Stimulated activated CD4-positive, alpha-beta T cell treated with anti-CD3 and anti-CD28 coated beads, Interleukin-4, amount 100 ng/mL, for 4 hours (primary cell): ENCODE data around the gene PTPRD.

Experiments
- DNase-seq, 2 experiments: peaks; one replicate each; pipeline ENCODE4 v3.0.0-alpha.2; 2020

Gene PTPRD

DNA sequence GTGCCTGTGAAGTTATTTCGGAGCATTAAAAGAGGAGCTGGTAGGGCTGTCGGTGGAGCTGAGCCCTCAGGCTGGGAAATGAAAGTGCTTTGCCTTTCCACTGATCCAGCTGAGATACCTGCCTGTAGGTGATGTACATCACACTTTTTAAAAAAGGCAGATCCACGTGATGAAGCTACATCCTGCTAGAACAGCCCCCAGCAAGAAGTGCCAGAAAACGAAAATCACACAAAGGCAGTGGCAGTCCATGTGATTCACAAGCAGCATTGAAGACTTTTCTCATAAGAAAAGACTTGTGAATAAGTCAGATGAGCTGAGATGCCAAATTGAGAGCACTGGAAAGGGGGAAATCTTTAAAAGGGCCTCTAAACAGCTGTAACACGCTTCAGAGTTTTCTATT, 765.1 kb downstream of the PTPRD start:
- DNase-seq: no peak

DNA sequence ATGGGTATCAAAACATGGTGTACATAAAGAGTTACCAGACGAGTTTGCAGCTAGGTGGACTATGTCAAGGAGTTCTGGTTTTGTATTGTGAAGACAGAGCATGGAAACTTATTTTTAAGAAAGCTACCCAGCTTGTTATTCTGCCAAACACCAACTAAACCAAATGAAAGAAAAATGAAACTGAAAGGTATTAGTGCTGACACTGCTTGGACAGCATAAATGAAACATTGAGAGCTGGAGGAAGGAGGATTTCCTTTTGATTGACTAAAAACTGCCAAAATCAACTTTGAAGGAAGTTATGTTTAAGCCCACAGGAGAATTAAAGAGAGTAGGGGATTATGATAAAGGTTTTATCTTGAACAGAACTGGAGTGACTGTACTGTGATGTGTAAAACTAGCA, 766.2 kb downstream of the PTPRD start:
- DNase-seq: no peak

DNA sequence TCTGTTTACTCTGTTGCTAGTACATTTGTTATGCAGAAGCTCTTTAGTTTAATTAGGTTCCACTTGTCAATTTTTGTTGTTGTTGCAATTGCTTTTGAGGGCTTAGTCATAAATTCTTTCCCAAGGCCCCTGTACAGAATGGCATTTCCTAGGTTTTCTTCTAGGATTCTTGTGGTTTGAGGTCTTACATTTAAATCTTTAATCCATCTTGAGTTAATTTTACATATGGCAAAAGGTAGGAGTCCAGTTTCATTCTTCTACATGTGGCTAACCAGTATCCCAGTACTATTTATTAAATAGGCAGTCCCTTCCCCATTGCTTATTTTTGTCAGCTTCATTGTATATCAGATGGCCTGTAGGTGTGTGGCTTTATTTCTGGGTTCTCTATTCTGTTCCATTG, 792.4 kb downstream of the PTPRD start:
- no peak for DNase-seq

DNA sequence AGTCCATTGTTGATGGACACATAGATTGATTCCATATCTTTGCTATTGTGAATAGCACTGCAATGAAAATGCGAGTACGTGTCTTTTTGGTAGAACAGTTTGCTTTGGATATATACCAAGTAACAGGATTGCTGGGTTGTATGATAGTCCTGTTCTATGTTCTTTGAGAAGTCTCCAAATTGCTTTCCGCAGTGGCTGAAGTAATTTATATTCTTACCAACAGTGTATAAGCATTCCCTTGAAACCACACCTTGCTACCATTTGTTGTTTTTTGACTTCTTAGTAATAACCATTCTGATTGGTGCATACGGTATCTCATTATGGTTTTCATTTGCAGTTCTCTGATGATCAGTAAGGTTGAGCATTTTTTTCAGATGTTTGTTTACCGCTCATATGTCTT, 792.9 kb downstream of the PTPRD start:
- DNase-seq: no peak

DNA sequence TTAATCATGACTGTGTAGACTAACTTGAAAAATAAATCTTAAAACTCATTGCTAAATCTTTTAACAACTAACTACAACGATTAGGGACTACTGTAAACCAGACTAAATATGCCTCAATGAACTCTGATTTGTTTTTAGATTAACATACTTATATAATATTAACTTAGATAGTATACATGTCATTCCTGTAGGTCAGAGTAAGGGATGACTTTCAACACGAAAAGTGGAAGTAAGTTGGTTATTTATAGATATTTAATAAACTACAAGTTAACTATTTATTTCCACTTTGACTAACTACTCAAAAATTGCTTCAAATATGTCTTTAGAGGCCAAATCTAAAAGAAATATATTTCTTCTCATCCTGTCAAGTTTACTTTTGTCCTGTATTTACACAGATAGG, 795.6 kb downstream of the PTPRD start:
- DNase-seq: no peak

DNA sequence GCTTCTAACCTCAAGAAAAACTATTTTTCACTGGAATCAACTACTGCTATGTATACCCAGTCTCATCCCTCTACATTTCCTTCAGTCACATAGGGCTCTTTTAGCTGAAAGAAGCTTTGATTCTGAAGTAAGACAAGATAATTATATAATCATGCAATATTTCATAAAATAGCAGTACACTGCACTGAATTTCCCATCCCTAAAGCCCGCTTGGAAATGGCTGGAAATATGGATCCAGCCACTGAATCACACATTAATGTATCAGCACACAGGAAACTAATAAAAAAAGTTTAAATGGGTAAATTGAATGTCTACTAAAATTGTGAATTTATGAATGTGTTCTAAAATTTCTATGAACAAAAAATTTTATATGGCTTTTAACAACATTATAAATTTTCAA, 808.7 kb downstream of the PTPRD start:
- no peak for DNase-seq

DNA sequence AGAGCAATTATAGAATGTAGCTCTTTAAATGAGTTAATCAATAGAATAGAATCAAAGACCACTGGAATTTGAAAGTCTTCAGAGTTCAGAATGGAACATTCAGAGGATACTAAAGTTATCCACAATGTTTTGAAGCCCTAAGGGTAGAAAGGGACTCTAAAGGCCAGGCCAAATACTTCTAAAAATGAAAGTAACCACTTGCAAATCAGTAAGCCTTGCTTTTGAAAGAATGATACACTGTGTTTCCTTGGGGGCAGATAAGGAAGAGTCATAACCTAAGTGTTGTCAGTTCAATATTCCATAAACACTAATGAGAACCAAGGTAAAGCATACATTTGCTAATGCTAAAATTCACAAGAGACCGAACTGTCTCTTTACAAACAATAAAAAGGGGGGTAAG, 813.5 kb downstream of the PTPRD start:
- no peak for DNase-seq

DNA sequence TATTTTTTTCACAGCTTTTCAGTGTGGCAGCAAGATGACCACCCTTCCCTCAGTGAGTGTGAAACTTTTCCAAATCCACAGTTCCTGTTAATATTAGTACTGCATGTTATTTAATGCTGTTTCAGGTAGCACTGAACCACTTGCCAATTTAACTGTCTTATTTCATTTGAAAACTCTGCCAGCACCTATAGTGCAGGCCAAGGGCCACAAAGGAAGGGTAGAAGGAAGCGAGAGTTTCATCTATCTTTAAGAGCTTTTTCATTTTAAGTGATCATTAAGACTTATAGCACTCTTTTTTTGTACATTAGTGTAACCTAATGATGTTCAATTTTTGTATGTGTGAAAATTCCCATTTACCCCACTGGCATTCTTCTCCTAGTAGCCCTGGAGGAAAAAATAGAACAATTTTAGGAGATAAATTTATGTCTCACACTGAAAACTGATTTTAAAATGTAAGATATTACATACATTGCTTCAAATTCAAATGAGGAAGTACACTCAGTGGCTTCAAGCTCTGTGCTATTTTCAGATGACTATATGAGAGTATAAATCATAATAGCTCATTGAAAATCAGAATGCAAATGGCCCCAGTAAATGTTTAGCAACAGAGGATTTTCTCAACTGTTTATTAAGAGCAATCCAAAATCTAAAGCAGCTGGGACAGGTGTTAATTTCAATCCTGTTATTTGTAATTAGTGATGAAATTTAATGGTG, 820.5 kb downstream of the PTPRD start:
- no peak for DNase-seq

DNA sequence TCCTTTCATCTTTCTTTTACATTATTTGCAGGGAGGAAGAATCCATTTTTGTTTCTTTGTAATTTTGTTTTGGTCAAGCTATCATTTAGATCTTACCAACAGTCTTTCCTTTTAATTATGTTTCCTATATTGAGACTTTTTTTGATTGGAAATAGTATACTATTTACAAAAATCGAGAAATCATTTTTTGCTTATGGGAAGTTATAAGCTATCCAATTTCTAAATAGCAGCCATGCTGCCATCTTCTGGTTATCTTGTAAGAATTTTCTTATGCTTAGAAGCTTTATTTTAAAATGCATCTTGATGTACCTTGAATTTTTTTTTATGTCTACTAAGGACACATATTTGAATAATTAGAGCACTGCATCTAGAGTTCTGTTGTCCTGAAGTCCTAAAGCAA, 821.2 kb downstream of the PTPRD start:
- no peak for DNase-seq

DNA sequence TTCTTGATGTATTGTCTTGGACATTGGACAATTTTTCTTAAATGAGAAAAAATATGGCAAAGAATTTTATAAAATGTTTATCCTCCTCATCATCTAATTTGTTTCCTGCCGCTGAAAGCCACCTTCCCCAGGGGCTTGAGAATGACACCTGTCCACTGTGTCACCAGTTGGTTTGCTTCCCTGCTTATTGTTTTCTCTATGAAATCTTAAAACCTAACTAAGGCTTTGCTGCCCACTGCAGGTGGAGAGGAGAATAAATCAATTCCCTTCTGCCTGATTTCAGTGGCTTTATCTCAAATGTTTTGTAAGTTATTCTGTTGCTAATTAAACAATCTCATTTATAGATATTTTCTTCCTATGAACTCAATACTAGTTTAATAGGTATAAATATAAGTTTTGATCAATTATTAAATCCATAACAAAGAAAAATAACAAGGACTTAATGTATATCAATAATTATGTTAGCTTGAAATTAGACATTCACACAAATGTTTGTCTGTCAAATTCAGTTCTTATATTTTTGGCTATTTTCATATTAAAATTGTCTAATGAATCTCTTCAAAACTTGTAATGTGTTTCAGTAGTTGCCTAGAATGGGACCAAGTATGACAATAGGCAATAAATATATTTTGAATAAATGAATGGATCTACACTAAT, 822.5 kb downstream of the PTPRD start:
- DNase-seq: no peak

DNA sequence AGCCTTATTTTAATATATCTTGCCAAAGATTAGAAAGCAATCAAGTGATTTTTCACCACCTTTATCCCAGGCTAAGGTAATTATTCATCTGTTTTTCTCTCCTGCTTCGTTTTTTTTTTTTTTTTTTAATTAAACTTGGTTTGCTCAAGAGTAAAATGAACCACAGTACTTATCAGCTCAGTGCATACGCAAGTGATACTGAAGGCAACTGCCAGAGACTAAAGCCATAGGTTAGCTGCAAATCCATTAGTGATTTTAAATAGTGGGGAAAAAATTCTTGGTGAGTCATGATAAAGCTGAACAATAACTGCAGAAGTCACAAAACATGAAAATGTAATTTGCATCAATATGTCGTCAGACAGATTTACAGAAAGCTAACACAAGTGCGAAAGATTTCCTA, 829.1 kb downstream of the PTPRD start:
- DNase-seq: no peak

DNA sequence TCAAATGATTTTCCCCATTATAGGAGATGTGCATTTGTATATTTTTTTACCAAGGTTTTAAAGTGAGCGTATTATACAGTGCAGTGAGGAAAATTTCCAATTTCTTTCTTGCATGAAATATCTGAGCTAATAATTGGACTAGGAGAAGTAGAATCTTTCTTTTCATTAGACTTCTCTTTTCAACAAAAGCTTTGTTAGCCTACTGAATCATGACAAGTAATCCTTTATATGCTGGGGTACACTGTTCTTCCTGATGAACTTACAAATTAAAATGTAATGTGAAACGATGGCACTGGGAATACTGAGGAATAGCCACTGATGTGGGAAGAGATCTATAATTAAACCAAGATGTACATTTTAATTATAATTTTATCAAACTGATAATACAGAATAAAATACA, 829.6 kb downstream of the PTPRD start:
- no peak for DNase-seq

DNA sequence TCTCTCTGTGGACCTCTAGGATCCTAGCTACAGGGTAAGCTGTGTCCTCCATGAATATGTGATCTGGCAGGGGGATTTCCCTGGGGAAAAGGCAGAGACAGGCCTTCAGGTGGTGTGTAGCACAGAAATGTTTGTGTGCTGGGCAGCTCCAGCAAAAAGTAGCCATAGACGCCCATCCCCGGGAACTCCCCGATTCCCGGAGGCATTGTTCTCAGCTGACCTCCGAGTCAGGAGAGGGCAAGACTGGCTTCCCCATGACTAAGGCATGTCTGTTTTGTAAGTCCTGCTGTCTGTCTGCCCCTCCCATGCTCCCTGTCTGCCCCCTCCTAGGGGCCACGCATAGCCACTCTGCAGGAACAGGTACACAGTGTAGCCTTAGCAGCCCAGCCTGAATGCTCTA, 834.5 kb downstream of the PTPRD start:
- DNase-seq: no peak

DNA sequence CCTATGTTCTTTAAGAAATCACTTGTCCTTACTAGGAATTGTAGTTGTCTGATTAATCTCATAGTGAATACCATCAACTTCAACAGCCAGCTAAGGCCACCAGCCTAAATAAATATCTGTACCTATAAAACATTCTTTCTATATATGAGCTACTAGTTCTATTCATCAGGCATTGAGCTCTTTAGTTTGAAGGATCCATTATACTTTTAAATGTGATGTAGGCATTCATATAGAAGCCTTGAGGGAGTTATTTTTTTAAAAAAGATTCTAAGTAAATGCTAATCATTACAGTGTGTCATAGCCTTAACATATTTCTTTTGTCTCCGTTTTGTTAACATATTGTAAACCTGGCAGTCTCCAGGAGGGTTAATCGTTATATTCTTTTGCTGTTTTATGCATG, 838.3 kb downstream of the PTPRD start:
- DNase-seq: no peak

DNA sequence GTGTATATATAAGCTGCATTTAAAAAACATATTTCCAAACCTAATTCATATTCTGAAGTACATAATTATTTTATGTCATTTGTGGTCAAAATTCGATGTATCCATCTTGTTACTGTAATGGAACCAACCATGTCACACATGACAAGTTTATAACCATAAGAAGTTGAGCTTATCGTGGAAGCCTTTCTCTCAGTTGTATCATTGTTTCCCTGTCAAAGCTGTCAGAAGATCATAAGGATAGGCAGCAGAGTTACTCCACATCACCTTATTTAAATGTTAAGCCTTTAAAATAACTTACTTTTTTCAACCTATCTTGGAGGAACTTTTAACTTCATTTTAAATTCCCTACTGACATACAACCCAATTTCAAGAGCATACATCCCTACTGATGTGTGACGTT, 841.5 kb downstream of the PTPRD start:
- DNase-seq: no peak

DNA sequence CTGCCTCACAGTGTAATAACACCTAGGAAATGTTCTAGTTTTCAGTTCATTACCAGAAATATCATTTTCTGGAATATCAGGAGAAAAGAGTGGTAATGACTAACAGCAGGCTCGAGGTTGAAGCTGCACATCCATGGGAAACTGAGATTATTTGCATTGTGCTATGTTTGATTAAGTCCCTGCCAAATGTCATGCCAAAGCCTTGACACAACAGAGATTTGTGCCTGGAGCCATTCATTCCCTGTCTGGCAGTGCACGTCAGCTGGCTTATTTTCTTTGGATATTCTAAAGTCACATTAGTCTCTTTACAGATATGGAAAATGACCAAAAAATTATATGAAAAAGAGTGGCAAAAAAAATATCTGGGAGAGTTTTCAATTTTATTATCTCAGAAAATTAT, 848.0 kb downstream of the PTPRD start:
- DNase-seq: no peak

DNA sequence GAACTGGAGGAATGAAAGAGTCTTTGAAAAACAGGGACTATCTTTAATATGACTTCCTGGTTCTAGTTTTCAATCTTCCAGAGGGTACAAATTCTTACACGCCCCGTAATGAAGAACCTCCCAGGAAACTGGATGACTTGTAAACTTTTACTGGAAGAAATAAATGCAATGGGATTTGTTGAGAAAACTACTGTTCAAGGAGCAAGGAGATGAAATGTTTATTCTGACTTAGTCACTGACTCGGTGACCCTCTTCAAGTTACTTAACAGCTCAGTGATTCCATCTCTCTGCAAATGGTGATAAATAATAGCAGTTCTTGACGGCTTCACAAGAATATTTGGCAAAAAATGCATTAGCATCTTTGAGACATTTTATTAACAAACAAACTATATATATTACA, 858.6 kb downstream of the PTPRD start:
- no peak for DNase-seq

DNA sequence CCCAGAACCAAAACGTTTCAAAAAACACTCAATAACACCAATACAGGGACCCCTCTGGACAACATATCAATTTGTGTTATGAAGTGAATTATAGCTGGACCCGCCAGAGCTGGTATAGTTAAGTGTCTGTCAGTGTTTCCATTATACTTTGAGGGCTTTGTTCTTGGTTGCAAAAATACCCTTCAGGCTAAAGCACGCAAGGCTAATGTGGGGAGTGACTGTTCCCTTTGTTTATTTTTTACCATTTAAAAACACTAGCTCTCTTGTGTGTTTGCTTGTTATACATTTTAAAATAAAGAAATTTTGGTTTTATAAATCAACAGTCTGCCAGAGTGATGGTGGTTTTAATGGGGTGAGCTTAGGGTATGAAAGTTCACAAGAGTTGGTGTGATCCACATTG, 859.5 kb downstream of the PTPRD start:
- no peak for DNase-seq

DNA sequence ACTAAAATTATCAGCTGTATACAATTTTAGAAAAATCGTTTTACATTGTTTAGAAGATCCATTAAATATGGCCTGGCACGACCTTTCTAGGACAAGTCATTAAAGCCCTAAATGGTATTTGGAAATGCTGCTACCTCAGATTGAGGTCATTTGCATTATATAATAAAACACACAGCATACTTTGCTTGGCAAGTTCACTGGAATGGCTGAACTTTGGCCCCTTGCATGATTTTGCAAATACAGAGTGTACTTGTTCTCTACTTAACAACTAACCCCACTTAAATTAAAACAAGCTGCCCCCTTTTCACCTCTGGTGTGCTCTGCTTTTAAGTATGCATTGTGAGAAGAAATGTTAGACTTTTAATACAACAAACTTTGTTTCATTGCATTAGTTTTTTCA, 860.1 kb downstream of the PTPRD start:
- DNase-seq: no peak

DNA sequence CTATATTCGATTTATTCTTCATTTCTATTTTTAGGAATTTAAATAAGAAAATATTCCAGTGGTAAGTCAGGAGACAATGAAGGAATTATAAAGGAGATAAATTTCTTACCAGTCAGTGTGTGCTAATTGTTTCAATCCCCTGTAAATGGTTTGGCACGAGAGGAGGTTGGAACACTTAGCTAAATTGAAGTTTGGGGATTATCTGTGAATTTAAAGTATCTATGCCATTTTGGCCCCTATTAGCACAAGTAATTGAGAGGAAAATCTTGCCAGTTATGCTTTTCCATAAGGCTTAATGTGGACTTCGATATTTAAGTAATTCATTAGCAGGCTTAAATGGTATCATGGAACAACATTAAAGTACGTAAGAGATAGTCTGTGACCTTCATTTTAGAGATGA, 860.8 kb downstream of the PTPRD start:
- DNase-seq: no peak

DNA sequence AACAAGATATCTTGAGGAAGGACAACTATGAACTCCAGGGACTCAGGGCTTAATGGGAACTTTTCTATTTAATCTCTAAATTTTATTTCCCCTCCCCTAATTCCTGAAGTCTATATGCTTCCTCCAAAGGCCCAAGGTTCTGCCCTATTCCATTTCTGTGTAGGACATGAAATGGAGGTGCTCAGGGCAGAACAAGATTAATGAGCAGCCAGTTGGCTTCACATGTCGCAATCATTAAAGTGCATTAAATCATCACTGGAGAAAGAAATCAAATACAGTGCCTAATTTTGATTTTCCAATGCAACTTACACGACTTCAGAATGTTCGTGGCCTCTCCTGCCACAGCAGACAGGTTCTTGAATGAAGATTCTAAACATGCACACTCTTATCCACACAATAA, 862.1 kb downstream of the PTPRD start:
- no peak for DNase-seq

DNA sequence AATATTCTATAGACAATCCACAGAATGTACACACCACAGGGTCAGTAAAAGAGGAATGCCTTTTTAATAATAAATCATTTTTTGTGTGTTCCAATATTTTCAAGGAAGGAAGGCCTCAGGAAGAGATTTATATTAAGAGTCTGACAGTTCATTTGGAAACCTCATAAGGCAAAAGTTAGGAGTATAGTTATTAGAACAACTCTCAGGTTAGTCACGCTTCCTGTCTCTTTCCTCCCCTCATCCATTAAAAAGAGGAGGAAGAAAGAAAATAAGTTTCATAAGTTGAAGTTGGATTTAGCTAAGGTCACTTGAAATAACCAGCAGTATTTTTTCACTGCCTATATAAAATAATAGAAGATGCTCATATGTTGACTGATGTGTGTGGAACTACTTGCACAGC, 863.2 kb downstream of the PTPRD start:
- DNase-seq: no peak

DNA sequence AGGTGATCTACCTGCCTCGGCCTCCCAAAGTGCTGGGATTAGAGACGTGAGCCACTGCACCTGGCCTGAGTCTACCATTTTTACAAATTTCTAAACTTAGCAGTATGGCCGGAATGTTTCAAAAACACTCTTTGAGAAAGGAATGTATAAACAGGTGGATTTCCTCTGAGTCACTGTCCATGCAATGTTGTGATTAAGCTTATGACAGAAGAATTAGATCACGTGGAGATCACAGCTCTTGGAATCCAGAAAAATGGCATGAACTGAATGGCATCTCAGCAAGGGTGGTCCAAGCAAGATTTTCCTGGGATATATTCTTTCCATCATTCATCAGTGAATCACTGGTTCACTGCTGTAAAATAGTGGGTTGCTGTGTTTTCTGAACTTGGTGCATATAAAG, 865.0 kb downstream of the PTPRD start:
- DNase-seq: no peak

DNA sequence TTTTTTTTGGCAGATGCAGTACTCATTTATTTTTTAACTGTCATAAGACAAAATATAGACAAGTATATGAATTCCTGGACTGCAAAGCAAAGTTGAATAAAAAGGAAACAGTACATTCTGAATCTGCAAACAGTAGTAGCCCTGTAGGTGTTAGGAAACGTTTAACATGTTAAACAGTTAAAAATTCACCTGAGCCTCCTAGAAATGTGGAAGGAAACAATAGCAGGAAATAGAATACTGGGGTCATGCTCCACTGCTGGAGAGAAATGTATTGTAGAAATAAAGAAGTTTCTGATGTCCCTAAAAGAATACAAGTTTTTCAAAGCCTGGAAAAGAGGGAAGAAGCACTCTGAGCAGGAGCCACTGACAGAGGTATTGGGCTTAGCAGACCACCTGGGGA, 866.0 kb downstream of the PTPRD start:
- DNase-seq: no peak

DNA sequence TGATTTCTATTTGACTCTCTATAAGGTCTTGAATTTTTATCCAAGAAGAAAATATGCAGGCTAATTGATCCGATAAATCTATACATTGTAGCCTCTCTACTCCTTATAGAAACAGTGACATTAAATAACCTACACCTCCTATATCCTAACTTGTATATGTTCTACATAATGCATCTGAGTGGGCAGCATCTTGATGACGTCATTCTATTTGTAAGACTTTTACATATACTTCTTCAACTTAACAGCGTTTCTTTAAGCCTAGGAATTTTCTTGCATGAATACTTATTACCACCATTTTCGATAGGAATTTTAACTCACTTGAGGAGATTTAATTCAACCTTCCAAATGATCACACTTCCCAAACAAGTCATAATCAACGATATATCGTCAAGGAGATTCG, 869.0 kb downstream of the PTPRD start:
- no peak for DNase-seq
